HepG2 (cell line): ENCODE measurements around the gene CTDNEP1. TPM values are rescaled to one million over a fixed set of nuclear protein-coding genes. Genes with fewer than 3 reads are reported as not detected.

Experiments used
- GABPB1 ChIP-seq: IDR thresholded peaks from 2 replicates; pipeline ENCODE4 v1.6.1; 2016; ENCODE audit warnings: mild to moderate bottlenecking, missing genetic modification reagents, moderate library complexity, missing compliant biosample characterization
- GMEB1 ChIP-seq: sonication (generic); formaldehyde crosslinking; IDR thresholded peaks from 2 replicates; pipeline ENCODE4 v1.5.1; 2020; ENCODE audit warnings: missing genetic modification reagents, mild to moderate bottlenecking, borderline replicate concordance
- MTA1 ChIP-seq: sonication (generic); formaldehyde crosslinking; IDR thresholded peaks from 2 replicates; pipeline ENCODE4 v1.4.0; 2020; ENCODE audit warnings: missing genetic modification reagents, mild to moderate bottlenecking, borderline replicate concordance
- MTERF4 ChIP-seq: sonication (generic); formaldehyde crosslinking; IDR thresholded peaks from 2 replicates; pipeline ENCODE4 v1.8.0; 2023; ENCODE audit warnings: mild to moderate bottlenecking, missing genetic modification reagents
- PAX8 ChIP-seq: sonication (generic); formaldehyde crosslinking; IDR thresholded peaks from 2 replicates; pipeline ENCODE4 v1.8.0; 2022; ENCODE audit warnings: mild to moderate bottlenecking, missing genetic modification reagents, borderline replicate concordance
- TEAD2 ChIP-seq: sonication (generic); formaldehyde crosslinking; IDR thresholded peaks from 2 replicates; pipeline ENCODE4 v1.9.0; 2021; ENCODE audit warnings: missing genetic modification reagents
- THAP9 ChIP-seq: sonication (generic); formaldehyde crosslinking; IDR thresholded peaks from 2 replicates; pipeline ENCODE4; 2020; ENCODE audit warnings: missing genetic modification reagents, mild to moderate bottlenecking, borderline replicate concordance
- ZBTB2 ChIP-seq: sonication (generic); formaldehyde crosslinking; IDR thresholded peaks from 2 replicates; pipeline ENCODE4 v1.8.0; 2022; ENCODE audit warnings: low read depth, missing genetic modification reagents
- ZHX2 ChIP-seq, 2 experiments: sonication (generic) in 1 of 2; formaldehyde crosslinking in 1 of 2; IDR thresholded peaks; 2 replicates each; pipeline versions ENCODE4 v1.6.1 to v1.9.0; 2014 to 2022; ENCODE audit warnings: antibody characterized with exemption in 1 of 2, borderline replicate concordance in 1 of 2, inconsistent platforms in 1 of 2, low read depth in 1 of 2, missing genetic modification reagents in 1 of 2
- ZNF10 ChIP-seq: sonication (generic); formaldehyde crosslinking; IDR thresholded peaks from 2 replicates; pipeline ENCODE4 v1.4.0; 2020; ENCODE audit warnings: mild to moderate bottlenecking, low read depth, missing genetic modification reagents, borderline replicate concordance
- ZNF274 ChIP-seq: sonication (generic); formaldehyde crosslinking; IDR thresholded peaks from 2 replicates; pipeline ENCODE4 v1.5.1; 2020; ENCODE audit warnings: mild to moderate bottlenecking, missing genetic modification reagents
- ZNF34 ChIP-seq: sonication (generic); formaldehyde crosslinking; IDR thresholded peaks from 2 replicates; pipeline ENCODE4 v1.4.0; 2020; ENCODE audit warnings: mild to moderate bottlenecking, missing genetic modification reagents, borderline replicate concordance
- polyA plus RNA-seq, 8 experiments: library from polyadenylated mRNA; depleted of rRNA in 3 of 8; stranded (reverse) in 7 of 8; unstranded in 1 of 8; fragments of >200 nt; fragmentation: Illumina TruSeq in 4 of 8; extraction: Trizol in 4 of 8; gene quantifications; 2 replicates each; pipeline versions ENCODE4 v1.2.1 to v1.2.3, GENCODE V29; 2011 to 2016; ENCODE audit warnings: low read depth in 4 of 8, missing spikeins in 1 of 8, mixed read lengths in 1 of 8; ENCODE audit not compliant: insufficient read depth in 1 of 8
- total RNA-seq, 5 experiments: library from RNA; depleted of rRNA; stranded (reverse); fragments of >200 nt; fragmentation: Illumina TruSeq; extraction: Trizol; gene quantifications; 2 replicates each; pipeline ENCODE4 v1.2.3, GENCODE V29; 2016; ENCODE audit warnings: low read depth in 1 of 5

CTDNEP1 gene
- total and polyA plus RNA-seq, 2 of the 13 experiments (the other 11 are each of a cell fraction or from before 2014, with no cell fraction given), result 19.8 to 118 TPM

- TF ChIP-seq GMEB1 (CRISPR knock-in tag) (peak; percentile 34), THAP9 (CRISPR knock-in tag) (peak; percentile 40; the same call in 1 of the 2 replicates), MTA1 (CRISPR knock-in tag) (peak; percentile 43; the same call in 1 of the 2 replicates), GABPB1 (CRISPR knock-in tag) (peak; percentile 80), MTERF4 (CRISPR knock-in tag) (peak; percentile 92), ZNF274 (peak; percentile 73; the same call in 1 of the 2 replicates), ZNF34 (CRISPR knock-in tag) (no peak), ZHX2 (IDR thresholded peaks at IDR 0.05; ENCODE audit: low read depth) (0 out of 2 replicates have a peak, but pooled peaks have one; percentile 10), ZHX2 (CRISPR knock-in tag; IDR thresholded peaks at IDR 0.05; ENCODE audit: borderline replicate concordance) (no peak), PAX8 (CRISPR knock-in tag) (no peak), ZBTB2 (CRISPR knock-in tag) (peak; percentile 84; the same call in 1 of the 2 replicates), TEAD2 (CRISPR knock-in tag) (no peak), ZNF10 (no peak)
These were observed 9.5 kb downstream of the CTDNEP1 start, which contains the start of gene GABARAP (continued) for GRCh38 chr17:7241783-7242716.
